Activated T-helper 9 cell treated with anti-CD3 and anti-CD28 coated beads, Interleukin-2, amount 50 U/mL, for 16 hours (primary cell): Measurements from ENCODE around the gene RBPJ.
"Not testable (repeated sequence)": the region's sequence is repeated elsewhere in the genome, so short reads cannot be mapped to it uniquely, and the experiment has no call there.

Experiments used
- DNase-seq: peaks from one replicate; pipeline ENCODE4 v3.0.0-alpha.2; 2020; ENCODE audit warnings: low read depth

RBPJ gene

GRCh38 chr4:26375551-26375950, 54.7 kb downstream of the RBPJ start:
- DNase-seq: no peak

- no peak for DNase-seq
Measured at GRCh38 chr4:26377328-26378311, 56.8 kb downstream of the RBPJ start.

GRCh38 chr4:26379837-26380236, 59.0 kb downstream of the RBPJ start:
- DNase-seq: no peak

GRCh38 chr4:26380740-26381139, 59.9 kb downstream of the RBPJ start:
- no peak for DNase-seq

- DNase-seq: no peak
Measured at GRCh38 chr4:26384380-26385057, 63.7 kb downstream of the RBPJ start.

- DNase-seq: no peak
Measured at GRCh38 chr4:26385690-26386089, 64.9 kb downstream of the RBPJ start.

GRCh38 chr4:26386386-26386785, 65.6 kb downstream of the RBPJ start:
- DNase-seq: no peak

- no peak for DNase-seq
Measured at GRCh38 chr4:26388671-26389070, 67.9 kb downstream of the RBPJ start.

GRCh38 chr4:26397086-26397485, 76.3 kb downstream of the RBPJ start:
- DNase-seq: no peak

- DNase-seq: no peak
Measured at GRCh38 chr4:26400132-26400531, 79.3 kb downstream of the RBPJ start.

GRCh38 chr4:26402017-26402416, 81.2 kb downstream of the RBPJ start:
- not testable (repeated sequence) for DNase-seq

- DNase-seq: no peak
Measured at GRCh38 chr4:26402458-26402857, 81.6 kb downstream of the RBPJ start.

GRCh38 chr4:26404743-26405206, 84.0 kb downstream of the RBPJ start:
- no peak for DNase-seq

GRCh38 chr4:26406346-26406975, 85.6 kb downstream of the RBPJ start:
- DNase-seq: no peak

- no peak for DNase-seq
Measured at GRCh38 chr4:26407476-26407875, 86.7 kb downstream of the RBPJ start.

- DNase-seq: no peak
Measured at GRCh38 chr4:26410385-26411293, 89.8 kb downstream of the RBPJ start.

GRCh38 chr4:26412381-26413372, 91.9 kb downstream of the RBPJ start:
- no peak for DNase-seq

GRCh38 chr4:26413582-26413981, 92.8 kb downstream of the RBPJ start:
- no peak for DNase-seq

- no peak for DNase-seq
Measured at GRCh38 chr4:26418107-26418506, 97.3 kb downstream of the RBPJ start.

- no peak for DNase-seq
Measured at GRCh38 chr4:26418850-26419249, 98.0 kb downstream of the RBPJ start.
